MM.1S (cell line): ENCODE data around the gene NFKBIL1.

Experiments used
- DNase-seq: peaks from one replicate; pipeline ENCODE4 v3.0.0-alpha.2; 2015
- H2AFZ ChIP-seq: fragments of 300-600 bp; sonication (generic); 2 replicates; pipeline ENCODE4 v1.6.0; 2016; ENCODE audit warnings: antibody characterized with exemption, low read length
- H3F3A ChIP-seq: fragments of 300-600 bp; sonication (generic); 2 replicates; pipeline ENCODE4 v1.6.1; 2016; ENCODE audit warnings: mild to moderate bottlenecking, antibody characterized with exemption, low read length, moderate library complexity, mixed read lengths; ENCODE audit not compliant: insufficient read depth
- H3K27ac ChIP-seq: fragments of 300-600 bp; sonication (generic); 2 replicates; pipeline ENCODE4 v1.5.1; 2016; ENCODE audit warnings: mild to moderate bottlenecking, low read length
- H3K27me3 ChIP-seq: fragments of 300-600 bp; sonication (generic); replicated peaks from 2 replicates; pipeline ENCODE4 v1.6.0; 2016; ENCODE audit warnings: low read length; ENCODE audit not compliant: insufficient read depth
- H3K36me3 ChIP-seq: fragments of 300-600 bp; sonication (generic); replicated peaks from 2 replicates; pipeline ENCODE4 v1.6.1; 2016; ENCODE audit warnings: mild to moderate bottlenecking, low read length, mixed read lengths; ENCODE audit not compliant: insufficient read depth
- H3K4me1 ChIP-seq: fragments of 300-600 bp; sonication (generic); 2 replicates; pipeline ENCODE4 v1.6.1; 2016; ENCODE audit warnings: low read length, mixed read lengths
- H3K4me2 ChIP-seq: fragments of 300-600 bp; sonication (generic); 2 replicates; pipeline ENCODE4 v1.6.0; 2016; ENCODE audit warnings: low read depth, low read length
- H3K4me3 ChIP-seq: fragments of 300-600 bp; sonication (generic); 2 replicates; pipeline ENCODE4 v1.5.1; 2016; ENCODE audit warnings: low read length, mixed read lengths
- H3K79me2 ChIP-seq: fragments of 300-600 bp; sonication (generic); 2 replicates; pipeline ENCODE4 v1.6.1; 2016; ENCODE audit warnings: mixed run types, low read length, mixed read lengths
- H3K9ac ChIP-seq: fragments of 300-600 bp; sonication (generic); 2 replicates; pipeline ENCODE4 v1.6.1; 2016; ENCODE audit warnings: low read length, mixed read lengths
- H3K9me2 ChIP-seq: fragments of 300-600 bp; sonication (generic); replicated peaks from 2 replicates; pipeline ENCODE4 v1.6.1; 2016; ENCODE audit warnings: mild to moderate bottlenecking, low read length, mixed read lengths; ENCODE audit not compliant: insufficient read depth
- H3K9me3 ChIP-seq: fragments of 300-600 bp; sonication (generic); replicated peaks from 2 replicates; pipeline ENCODE4 v1.6.1; 2016; ENCODE audit warnings: mild to moderate bottlenecking, low read length, mixed read lengths; ENCODE audit not compliant: insufficient read depth
- H4K20me1 ChIP-seq: fragments of 300-600 bp; sonication (generic); 2 replicates; pipeline ENCODE4 v1.6.1; 2016; ENCODE audit warnings: mild to moderate bottlenecking, low read length, moderate library complexity, mixed read lengths; ENCODE audit not compliant: insufficient read depth
- EZH2 ChIP-seq: fragments of 300-600 bp; sonication (generic); optimal IDR thresholded peaks from 2 replicates; pipeline ENCODE3; 2017; ENCODE audit warnings: low read depth, mild to moderate bottlenecking, antibody characterized with exemption, low read length, mixed read lengths
- EZH2phosphoT487 ChIP-seq: fragments of 300-600 bp; sonication (generic); IDR thresholded peaks from 2 replicates; pipeline ENCODE4 v1.6.1; 2018; ENCODE audit warnings: antibody characterized with exemption, low read length
- TF ChIP-seq, protein P1 (sequence below): fragments of 300-600 bp; sonication (generic); IDR thresholded peaks from 2 replicates; pipeline ENCODE4 v1.5.1; 2016; ENCODE audit warnings: antibody characterized with exemption, low read length, mixed read lengths

The NFKBIL1 gene

DNA sequence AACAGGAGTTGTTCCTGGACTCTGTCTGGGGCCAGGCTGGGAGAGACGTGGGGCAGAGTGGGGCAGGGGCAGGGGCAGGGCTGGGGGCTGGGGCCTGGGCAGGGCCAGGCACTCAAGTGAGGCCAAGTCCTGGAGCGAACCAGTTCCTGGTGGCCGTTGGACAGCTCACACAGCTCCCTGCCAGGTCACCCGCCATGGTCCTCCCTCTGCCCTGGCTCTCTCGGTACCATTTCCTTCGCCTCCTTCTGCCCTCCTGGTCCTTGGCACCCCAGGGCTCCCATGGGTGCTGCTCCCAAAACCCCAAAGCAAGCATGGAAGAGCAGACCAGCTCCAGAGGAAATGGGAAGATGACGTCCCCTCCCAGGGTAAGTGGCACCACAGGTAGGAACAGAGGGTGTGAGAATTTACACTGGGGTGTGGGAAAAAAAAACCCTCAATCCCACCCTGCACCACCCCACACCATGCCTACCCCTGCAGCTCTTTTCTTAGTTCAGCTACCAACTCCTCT is 18.5 kb upstream of the NFKBIL1 start, which contains the start of gene MCCD1:
Gene MCCD1 (plus strand): TSS at position 142 of the 508 bp plus-strand sequence. CDS start 53 bp downstream, at position 195.
- no peaks in the 10 kb centered on the region; the same call in none of the 2 replicates for H3K36me3 ChIP-seq
- H3K9me3 ChIP-seq: no peaks in the 10 kb centered on the region
- H3K27me3 ChIP-seq: no peaks in the 10 kb centered on the region
- no peak within 1 kb of the TSS for H3K4me3 ChIP-seq
- TF ChIP-seq, protein P1, sequence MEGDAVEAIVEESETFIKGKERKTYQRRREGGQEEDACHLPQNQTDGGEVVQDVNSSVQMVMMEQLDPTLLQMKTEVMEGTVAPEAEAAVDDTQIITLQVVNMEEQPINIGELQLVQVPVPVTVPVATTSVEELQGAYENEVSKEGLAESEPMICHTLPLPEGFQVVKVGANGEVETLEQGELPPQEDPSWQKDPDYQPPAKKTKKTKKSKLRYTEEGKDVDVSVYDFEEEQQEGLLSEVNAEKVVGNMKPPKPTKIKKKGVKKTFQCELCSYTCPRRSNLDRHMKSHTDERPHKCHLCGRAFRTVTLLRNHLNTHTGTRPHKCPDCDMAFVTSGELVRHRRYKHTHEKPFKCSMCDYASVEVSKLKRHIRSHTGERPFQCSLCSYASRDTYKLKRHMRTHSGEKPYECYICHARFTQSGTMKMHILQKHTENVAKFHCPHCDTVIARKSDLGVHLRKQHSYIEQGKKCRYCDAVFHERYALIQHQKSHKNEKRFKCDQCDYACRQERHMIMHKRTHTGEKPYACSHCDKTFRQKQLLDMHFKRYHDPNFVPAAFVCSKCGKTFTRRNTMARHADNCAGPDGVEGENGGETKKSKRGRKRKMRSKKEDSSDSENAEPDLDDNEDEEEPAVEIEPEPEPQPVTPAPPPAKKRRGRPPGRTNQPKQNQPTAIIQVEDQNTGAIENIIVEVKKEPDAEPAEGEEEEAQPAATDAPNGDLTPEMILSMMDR: no peak
- TF ChIP-seq EZH2: no peak
- H3K9ac ChIP-seq: no peak within 1 kb of the TSS
- H3K27ac ChIP-seq: no peak within 1 kb of the TSS
- DNase-seq: no peak
- no peak within 1 kb of the TSS for H2AFZ ChIP-seq
- no peak within 1 kb of the TSS for H3K4me2 ChIP-seq
- H3K9me2 ChIP-seq: no peaks in the 10 kb centered on the region
- H3K4me1 ChIP-seq: no peaks in the 10 kb centered on the region
- H3F3A ChIP-seq: peaks cover 18% of the 10 kb centered on the region
- H4K20me1 ChIP-seq: no peaks in the 10 kb centered on the region
- H3K79me2 ChIP-seq: peaks cover 1% of the 10 kb centered on the region

DNA sequence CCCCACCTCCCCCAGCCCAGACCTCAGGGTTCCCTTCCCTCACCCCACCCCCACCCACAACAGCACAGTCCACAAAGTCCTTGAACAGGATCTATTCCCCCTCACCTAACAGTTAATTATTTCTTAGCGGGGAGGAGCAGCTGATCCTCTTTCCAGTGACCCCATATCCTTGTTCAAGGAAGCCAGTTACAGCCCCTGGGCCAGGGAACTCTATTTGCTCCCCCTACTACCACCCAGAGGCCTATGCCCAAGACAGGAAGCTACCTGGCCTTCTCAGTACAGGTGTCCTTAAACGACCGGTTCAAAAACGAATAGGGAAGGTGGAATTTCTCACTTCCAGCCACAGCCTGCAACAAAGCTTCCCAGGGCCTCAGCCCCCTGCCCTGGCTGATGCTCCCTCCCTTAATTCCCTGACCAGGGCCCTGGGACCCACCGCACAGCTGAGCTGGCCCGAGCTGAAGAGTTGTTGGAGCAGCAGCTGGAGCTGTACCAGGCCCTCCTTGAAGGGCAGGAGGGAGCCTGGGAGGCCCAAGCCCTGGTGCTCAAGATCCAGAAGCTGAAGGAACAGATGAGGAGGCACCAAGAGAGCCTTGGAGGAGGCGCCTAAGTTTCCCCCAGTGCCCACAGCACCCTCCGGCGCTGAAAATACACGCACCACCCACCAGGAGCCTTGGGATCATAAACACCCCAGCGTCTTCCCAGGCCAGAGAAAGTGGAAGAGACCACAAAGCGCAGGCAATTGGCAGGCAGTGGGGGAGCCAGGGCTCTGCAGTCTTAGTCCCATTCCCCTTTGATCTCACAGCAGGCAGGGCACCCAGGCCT is 17.9 kb upstream of the NFKBIL1 start:
- no peak overlapping the region for H3K9ac ChIP-seq
- no peak overlapping the region for H3K4me3 ChIP-seq
- H3K4me2 ChIP-seq: no peak overlapping the region
- H2AFZ ChIP-seq: no peak overlapping the region
- peaks cover 21% of the 10 kb centered on the region for H3F3A ChIP-seq
- no peaks in the 10 kb centered on the region for H3K9me3 ChIP-seq
- H3K4me1 ChIP-seq: no peaks in the 10 kb centered on the region
- no peak for DNase-seq
- TF ChIP-seq, protein P1: no peak
- TF ChIP-seq EZH2phosphoT487: no peak
- TF ChIP-seq EZH2: no peak
- H3K36me3 ChIP-seq: peaks cover under 1% of the 10 kb centered on the region
- H3K27me3 ChIP-seq: no peaks in the 10 kb centered on the region
- no peaks in the 10 kb centered on the region for H4K20me1 ChIP-seq
- no peaks in the 10 kb centered on the region for H3K9me2 ChIP-seq
- peaks cover 8% of the 10 kb centered on the region for H3K79me2 ChIP-seq
- no peak overlapping the region for H3K27ac ChIP-seq

DNA sequence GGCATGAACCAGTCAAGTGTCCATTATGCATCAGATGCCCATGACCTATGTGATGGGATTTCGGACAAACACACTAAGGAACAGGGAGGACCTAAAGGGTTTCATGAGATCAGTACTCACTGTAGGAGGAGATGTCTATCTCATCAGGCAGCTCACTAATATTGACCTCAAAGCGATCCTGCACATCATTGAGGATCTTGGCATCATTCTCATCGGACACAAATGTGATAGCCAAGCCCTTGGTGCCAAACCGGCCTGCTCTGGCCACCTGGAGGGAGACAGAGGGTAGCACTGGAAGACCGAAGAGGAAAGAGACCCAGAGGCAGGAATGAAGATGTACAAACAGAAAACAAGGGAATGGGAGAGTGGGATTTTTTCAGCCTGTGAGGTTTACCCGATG is 16.7 kb upstream of the NFKBIL1 start:
- Histone ChIP-seq H3K79me2 (peaks cover 19% of the 10 kb centered on the region), H3F3A (peaks cover 23% of the 10 kb centered on the region), H3K27ac (no peak overlapping the region), H3K4me2 (no peak overlapping the region), H4K20me1 (peaks cover 3% of the 10 kb centered on the region), H3K9ac (no peak overlapping the region), H3K36me3 (peaks cover 7% of the 10 kb centered on the region), H3K9me2 (no peaks in the 10 kb centered on the region), H3K4me3 (no peak overlapping the region), H3K4me1 (no peaks in the 10 kb centered on the region), H2AFZ (no peak overlapping the region), H3K9me3 (no peaks in the 10 kb centered on the region), H3K27me3 (no peaks in the 10 kb centered on the region)
- DNase-seq: no peak
- TF ChIP-seq EZH2: no peak
- TF ChIP-seq EZH2phosphoT487: no peak
- TF ChIP-seq, protein P1: no peak
